Measurements from ENCODE around the gene MMD. TPM values are rescaled to one million over a fixed set of nuclear protein-coding genes. Genes with fewer than 3 reads are reported as not detected.
"Not testable (repeated sequence)": the region's sequence is repeated elsewhere in the genome, so short reads cannot be mapped to it uniquely, and the experiment has no call there.

The MMD gene
- total RNA-seq, 1 donor from 2014 or later: 22.3 TPM

- Histone ChIP-seq H3K4me3 (ENCODE audit: low read depth, low read length) (no peak overlapping the region), H3K36me3 (ENCODE audit: control insufficient read depth, insufficient read depth, low read length) (no peaks in the 10 kb centered on the region), H3K27me3 (ENCODE audit: control insufficient read depth, insufficient read depth, low read length) (no peaks in the 10 kb centered on the region)
- no peak for TF ChIP-seq CTCF (IDR thresholded peaks at IDR 0.05; ENCODE audit: insufficient read depth, low read length, poor library complexity, severe bottlenecking)
- DNase-seq (ENCODE audit: low read depth): no peak
Observed at GRCh38 chr17:55430541-55431288, 9.1 kb upstream of the MMD start.

GRCh38 chr17:55427587-55427882 lies 5.9 kb upstream of the MMD start:
- TF ChIP-seq CTCF (IDR thresholded peaks at IDR 0.05; ENCODE audit: insufficient read depth, low read length, poor library complexity, severe bottlenecking): no peak
- Histone ChIP-seq H3K36me3 (ENCODE audit: control insufficient read depth, insufficient read depth, low read length) (no peaks in the 10 kb centered on the region), H3K4me3 (ENCODE audit: low read depth, low read length) (no peak overlapping the region), H3K27me3 (ENCODE audit: control insufficient read depth, insufficient read depth, low read length) (no peaks in the 10 kb centered on the region)
- no peak for DNase-seq (ENCODE audit: low read depth)

GRCh38 chr17:55426851-55427586 lies 5.4 kb upstream of the MMD start:
- DNase-seq (ENCODE audit: low read depth): no peak
- Histone ChIP-seq H3K36me3 (ENCODE audit: control insufficient read depth, insufficient read depth, low read length) (no peaks in the 10 kb centered on the region), H3K4me3 (ENCODE audit: low read depth, low read length) (no peak overlapping the region), H3K27me3 (ENCODE audit: control insufficient read depth, insufficient read depth, low read length) (no peaks in the 10 kb centered on the region)
- no peak for TF ChIP-seq CTCF (IDR thresholded peaks at IDR 0.05; ENCODE audit: insufficient read depth, low read length, poor library complexity, severe bottlenecking)

- TF ChIP-seq CTCF (IDR thresholded peaks at IDR 0.05; ENCODE audit: insufficient read depth, low read length, poor library complexity, severe bottlenecking): no peak
- no peaks in the 10 kb centered on the region for H3K27me3 ChIP-seq (ENCODE audit: control insufficient read depth, insufficient read depth, low read length)
- H3K4me3 ChIP-seq (ENCODE audit: low read depth, low read length): no peak overlapping the region
- no peaks in the 10 kb centered on the region for H3K36me3 ChIP-seq (ENCODE audit: control insufficient read depth, insufficient read depth, low read length)
- DNase-seq (ENCODE audit: low read depth): no peak
Observed at GRCh38 chr17:55424893-55425540, 3.4 kb upstream of the MMD start.

- H3K4me3 ChIP-seq (ENCODE audit: low read depth, low read length): no peak overlapping the region
- TF ChIP-seq CTCF (IDR thresholded peaks at IDR 0.05; ENCODE audit: insufficient read depth, low read length, poor library complexity, severe bottlenecking): no peak
- no peaks in the 10 kb centered on the region for H3K36me3 ChIP-seq (ENCODE audit: control insufficient read depth, insufficient read depth, low read length)
- H3K27me3 ChIP-seq (ENCODE audit: control insufficient read depth, insufficient read depth, low read length): no peaks in the 10 kb centered on the region
- no peak for DNase-seq (ENCODE audit: low read depth)
Observed at GRCh38 chr17:55423535-55423934, 1.9 kb upstream of the MMD start.

GRCh38 chr17:55422828-55423164 lies 1.2 kb upstream of the MMD start:
- H3K4me3 ChIP-seq (ENCODE audit: low read depth, low read length); H3K27me3 ChIP-seq (ENCODE audit: control insufficient read depth, insufficient read depth, low read length); H3K36me3 ChIP-seq (ENCODE audit: control insufficient read depth, insufficient read depth, low read length); DNase-seq (ENCODE audit: low read depth): not testable (repeated sequence)
